A549 (cell line): ENCODE measurements around the gene PTGER2. TPM values are rescaled to one million over a fixed set of nuclear protein-coding genes. Genes with fewer than 3 reads are reported as not detected.

ENCODE experiments used
- ATAC-seq, 2 experiments: fragments of 200-7000 bp in 1 of 2; fragments of >200 bp in 1 of 2; cut with Nextera tagmentation in 1 of 2; cut with Tn5 transposase in 1 of 2; 3 replicates each; pipeline versions ENCODE4 v1.8.0 to v1.9.1; 2018 to 2020; ENCODE audit warnings: mild to moderate bottlenecking in 1 of 2, moderate library complexity in 1 of 2
- CTCF ChIA-PET: fragments of 300-600 bp; sonication (Branson Sonifier 250); formaldehyde crosslinking; extraction: SDS; loops from one replicate; lab custom pipeline; 2021; ENCODE audit warnings: antibody characterized with exemption, inconsistent platforms; lab: Yijun Ruan, JAX
- POLR2A ChIA-PET: fragments of 350-600 bp; formaldehyde crosslinking; extraction: SDS; loops from one replicate; lab custom pipeline; 2021; ENCODE audit warnings: antibody characterized with exemption, inconsistent platforms; lab: Yijun Ruan, JAX
- DNase-seq, 2 experiments: peaks; one replicate each; pipeline versions ENCODE4 v3.0.0 to v3.0.0-alpha.2; 2011 to 2016; ENCODE audit warnings: low read depth in 1 of 2, low spot score in 1 of 2
- FAIRE-seq: peaks from 2 replicates; lab custom pipeline; 2011; peaks lifted over from hg19 to GRCh38; lab: Jason Lieb, UNC
- H3K27ac ChIP-seq, 2 experiments: fragments of >200 bp; sonication (Bioruptor Twin); formaldehyde crosslinking; 3 replicates each; pipeline ENCODE4 v1.5.1; 2016 to 2017
- H3K4me1 ChIP-seq: fragments of >200 bp; sonication (Bioruptor Twin); formaldehyde crosslinking; 3 replicates; pipeline ENCODE4 v1.6.1; 2016
- H3K4me2 ChIP-seq: fragments of >200 bp; sonication (Bioruptor Twin); formaldehyde crosslinking; 3 replicates; pipeline ENCODE4 v1.6.1; 2016
- H3K4me3 ChIP-seq: fragments of >200 bp; sonication (Bioruptor Twin); formaldehyde crosslinking; 3 replicates; pipeline ENCODE4 v1.5.1; 2016
- H3K9me3 ChIP-seq: fragments of >200 bp; sonication (Bioruptor Twin); formaldehyde crosslinking; 3 replicates; pipeline ENCODE4 v1.6.1; 2016
- CBX2 ChIP-seq: fragments of 200-600 bp; sonication (generic); IDR thresholded peaks from 2 replicates; pipeline ENCODE4 v1.6.1; 2016; ENCODE audit warnings: low read depth, mild to moderate bottlenecking, borderline replicate concordance
- CBX8 ChIP-seq: fragments of 200-600 bp; sonication (generic); IDR thresholded peaks from 2 replicates; pipeline ENCODE4 v1.6.1; 2016
- CEBPB ChIP-seq, 2 experiments: fragments of >200 bp in 1 of 2; sonication (Bioruptor Twin) in 1 of 2; formaldehyde crosslinking in 1 of 2; IDR thresholded peaks; 2 replicates each; pipeline ENCODE4 v1.6.1; 2012 to 2016
- CHD4 ChIP-seq: fragments of 200-600 bp; sonication (generic); IDR thresholded peaks from 2 replicates; pipeline ENCODE4 v1.6.1; 2016; ENCODE audit warnings: antibody characterized with exemption, mild to moderate bottlenecking, borderline replicate concordance
- EHF ChIP-seq: fragments of 250-450 bp; sonication (Bioruptor Pico); IDR thresholded peaks from 2 replicates; pipeline ENCODE4 v1.5.0; 2020; ENCODE audit warnings: mild to moderate bottlenecking
- FOSB ChIP-seq: fragments of 250-450 bp; sonication (Bioruptor Pico); IDR thresholded peaks from 2 replicates; pipeline ENCODE4 v1.5.0; 2020; ENCODE audit warnings: mild to moderate bottlenecking, moderate library complexity
- FOXS1 ChIP-seq: fragments of 250-450 bp; sonication (Bioruptor Pico); IDR thresholded peaks from 2 replicates; pipeline ENCODE4 v1.5.0; 2020; ENCODE audit warnings: mild to moderate bottlenecking, moderate library complexity
- HES2 ChIP-seq: fragments of >200 bp; sonication (Bioruptor Twin); formaldehyde crosslinking; IDR thresholded peaks from 2 replicates; pipeline ENCODE4 v1.6.1; 2016
- HOXB5 ChIP-seq: fragments of 250-450 bp; sonication (Bioruptor Pico); IDR thresholded peaks from 2 replicates; pipeline ENCODE4 v1.5.0; 2020; ENCODE audit warnings: mild to moderate bottlenecking, moderate library complexity
- KDM1A ChIP-seq: fragments of 200-600 bp; sonication (generic); IDR thresholded peaks from 2 replicates; pipeline ENCODE4 v1.6.1; 2016; ENCODE audit warnings: low read depth, mild to moderate bottlenecking
- MAX ChIP-seq: IDR thresholded peaks from 2 replicates; pipeline ENCODE4 v1.6.1; 2012
- NPAS2 ChIP-seq: fragments of 250-450 bp; sonication (Bioruptor Pico); IDR thresholded peaks from 2 replicates; pipeline ENCODE4 v1.8.0; 2022; ENCODE audit warnings: mild to moderate bottlenecking, moderate library complexity, borderline replicate concordance
- PHF8 ChIP-seq: fragments of 200-600 bp; sonication (generic); IDR thresholded peaks from 2 replicates; pipeline ENCODE4 v1.6.1; 2016; ENCODE audit warnings: low read depth, mild to moderate bottlenecking, antibody characterized with exemption, moderate library complexity, borderline replicate concordance
- POLR2A ChIP-seq: IDR thresholded peaks from 2 replicates; pipeline ENCODE4 v1.6.1; 2012; ENCODE audit warnings: mild to moderate bottlenecking, low read length
- RARB ChIP-seq: fragments of 250-450 bp; sonication (Bioruptor Pico); IDR thresholded peaks from 2 replicates; pipeline ENCODE4 v1.8.0; 2021; ENCODE audit warnings: mild to moderate bottlenecking, moderate library complexity
- RNF2 ChIP-seq: fragments of 200-600 bp; sonication (generic); IDR thresholded peaks from 2 replicates; pipeline ENCODE4 v1.6.1; 2016; ENCODE audit warnings: low read depth, mild to moderate bottlenecking, antibody characterized with exemption, moderate library complexity, borderline replicate concordance
- ZFP36 ChIP-seq: fragments of 450-650 bp; IDR thresholded peaks from 2 replicates; pipeline ENCODE4 v1.6.1; 2014; ENCODE audit warnings: borderline replicate concordance; ENCODE audit not compliant: partially characterized antibody
- WGBS: methylation state at CpG from one replicate; pipeline ENCODE4 v1.1.6; 2017; ENCODE audit errors: missing lambda C conversion rate; 5-methylcytosine and 5-hydroxymethylcytosine counted together
- polyA plus RNA-seq, 4 experiments: library from polyadenylated mRNA; depleted of rRNA in 3 of 4; stranded (reverse); fragments of >200 nt; fragmentation: RNase III in 1 of 4; extraction: RNeasy Plus Mini Kit Qiagen cat#74134 plus additional on column Dnase treatment in 1 of 4; gene quantifications; 2 replicates in 3 of 4; 3 replicates in 1 of 4; pipeline ENCODE4 v1.2.3, GENCODE V29; 2011 to 2017
- TF ChIP-seq, protein P1 (sequence below): fragments of 250-450 bp; sonication (Bioruptor Pico); IDR thresholded peaks from 2 replicates; pipeline ENCODE4 v1.5.0; 2020; ENCODE audit warnings: low read depth, mild to moderate bottlenecking, moderate library complexity
- TF ChIP-seq, protein P2 (sequence below): fragments of 150-350 bp; IDR thresholded peaks from 2 replicates; pipeline ENCODE4 v1.6.1; 2014; ENCODE audit warnings: low read depth, mild to moderate bottlenecking, low read length
- TF ChIP-seq, protein P3 (sequence below): fragments of 250-450 bp; sonication (Bioruptor Pico); IDR thresholded peaks from 2 replicates; pipeline ENCODE4 v1.5.0; 2021; ENCODE audit warnings: mild to moderate bottlenecking, moderate library complexity, borderline replicate concordance
- TF ChIP-seq, protein P4 (sequence below): fragments of 200-600 bp; sonication (generic); IDR thresholded peaks from 2 replicates; pipeline ENCODE4 v1.6.1; 2016; ENCODE audit warnings: antibody characterized with exemption, mild to moderate bottlenecking, moderate library complexity

PTGER2 gene
- polyA plus RNA-seq, 2 of the 4 experiments (the other 2 are of a cell fraction): 0.74 to 1.2 TPM

GRCh38 chr14:52332269-52332668, 18.2 kb downstream of the PTGER2 start (continued):
- TF ChIP-seq HES2 (no peak), MAX (no peak), CBX8 (no peak), POLR2A (no peak), RNF2 (no peak), CEBPB (IDR thresholded peaks at IDR 0.05) (no peak), EHF (CRISPR knock-in tag) (no peak), KDM1A (no peak)
- TF ChIP-seq, protein P1, sequence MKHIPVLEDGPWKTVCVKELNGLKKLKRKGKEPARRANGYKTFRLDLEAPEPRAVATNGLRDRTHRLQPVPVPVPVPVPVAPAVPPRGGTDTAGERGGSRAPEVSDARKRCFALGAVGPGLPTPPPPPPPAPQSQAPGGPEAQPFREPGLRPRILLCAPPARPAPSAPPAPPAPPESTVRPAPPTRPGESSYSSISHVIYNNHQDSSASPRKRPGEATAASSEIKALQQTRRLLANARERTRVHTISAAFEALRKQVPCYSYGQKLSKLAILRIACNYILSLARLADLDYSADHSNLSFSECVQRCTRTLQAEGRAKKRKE (CRISPR knock-in tag): no peak
- TF ChIP-seq, protein P2, sequence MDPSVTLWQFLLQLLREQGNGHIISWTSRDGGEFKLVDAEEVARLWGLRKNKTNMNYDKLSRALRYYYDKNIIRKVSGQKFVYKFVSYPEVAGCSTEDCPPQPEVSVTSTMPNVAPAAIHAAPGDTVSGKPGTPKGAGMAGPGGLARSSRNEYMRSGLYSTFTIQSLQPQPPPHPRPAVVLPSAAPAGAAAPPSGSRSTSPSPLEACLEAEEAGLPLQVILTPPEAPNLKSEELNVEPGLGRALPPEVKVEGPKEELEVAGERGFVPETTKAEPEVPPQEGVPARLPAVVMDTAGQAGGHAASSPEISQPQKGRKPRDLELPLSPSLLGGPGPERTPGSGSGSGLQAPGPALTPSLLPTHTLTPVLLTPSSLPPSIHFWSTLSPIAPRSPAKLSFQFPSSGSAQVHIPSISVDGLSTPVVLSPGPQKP: no peak

- Histone ChIP-seq H3K4me3 (no peak overlapping the region), H3K4me2 (no peak overlapping the region)
- no peak for DNase-seq
- TF ChIP-seq NPAS2 (CRISPR knock-in tag) (no peak), CBX8 (no peak), RARB (no peak), CBX2 (no peak), FOXS1 (CRISPR knock-in tag) (no peak), KDM1A (no peak), ZFP36 (no peak), CHD4 (no peak), HOXB5 (CRISPR knock-in tag) (no peak), FOSB (CRISPR knock-in tag) (no peak), PHF8 (no peak)
- TF ChIP-seq, protein P3, sequence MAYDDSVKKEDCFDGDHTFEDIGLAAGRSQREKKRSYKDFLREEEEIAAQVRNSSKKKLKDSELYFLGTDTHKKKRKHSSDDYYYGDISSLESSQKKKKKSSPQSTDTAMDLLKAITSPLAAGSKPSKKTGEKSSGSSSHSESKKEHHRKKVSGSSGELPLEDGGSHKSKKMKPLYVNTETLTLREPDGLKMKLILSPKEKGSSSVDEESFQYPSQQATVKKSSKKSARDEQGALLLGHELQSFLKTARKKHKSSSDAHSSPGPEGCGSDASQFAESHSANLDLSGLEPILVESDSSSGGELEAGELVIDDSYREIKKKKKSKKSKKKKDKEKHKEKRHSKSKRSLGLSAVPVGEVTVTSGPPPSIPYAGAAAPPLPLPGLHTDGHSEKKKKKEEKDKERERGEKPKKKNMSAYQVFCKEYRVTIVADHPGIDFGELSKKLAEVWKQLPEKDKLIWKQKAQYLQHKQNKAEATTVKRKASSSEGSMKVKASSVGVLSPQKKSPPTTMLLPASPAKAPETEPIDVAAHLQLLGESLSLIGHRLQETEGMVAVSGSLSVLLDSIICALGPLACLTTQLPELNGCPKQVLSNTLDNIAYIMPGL (CRISPR knock-in tag): no peak
- TF ChIP-seq, protein P4, sequence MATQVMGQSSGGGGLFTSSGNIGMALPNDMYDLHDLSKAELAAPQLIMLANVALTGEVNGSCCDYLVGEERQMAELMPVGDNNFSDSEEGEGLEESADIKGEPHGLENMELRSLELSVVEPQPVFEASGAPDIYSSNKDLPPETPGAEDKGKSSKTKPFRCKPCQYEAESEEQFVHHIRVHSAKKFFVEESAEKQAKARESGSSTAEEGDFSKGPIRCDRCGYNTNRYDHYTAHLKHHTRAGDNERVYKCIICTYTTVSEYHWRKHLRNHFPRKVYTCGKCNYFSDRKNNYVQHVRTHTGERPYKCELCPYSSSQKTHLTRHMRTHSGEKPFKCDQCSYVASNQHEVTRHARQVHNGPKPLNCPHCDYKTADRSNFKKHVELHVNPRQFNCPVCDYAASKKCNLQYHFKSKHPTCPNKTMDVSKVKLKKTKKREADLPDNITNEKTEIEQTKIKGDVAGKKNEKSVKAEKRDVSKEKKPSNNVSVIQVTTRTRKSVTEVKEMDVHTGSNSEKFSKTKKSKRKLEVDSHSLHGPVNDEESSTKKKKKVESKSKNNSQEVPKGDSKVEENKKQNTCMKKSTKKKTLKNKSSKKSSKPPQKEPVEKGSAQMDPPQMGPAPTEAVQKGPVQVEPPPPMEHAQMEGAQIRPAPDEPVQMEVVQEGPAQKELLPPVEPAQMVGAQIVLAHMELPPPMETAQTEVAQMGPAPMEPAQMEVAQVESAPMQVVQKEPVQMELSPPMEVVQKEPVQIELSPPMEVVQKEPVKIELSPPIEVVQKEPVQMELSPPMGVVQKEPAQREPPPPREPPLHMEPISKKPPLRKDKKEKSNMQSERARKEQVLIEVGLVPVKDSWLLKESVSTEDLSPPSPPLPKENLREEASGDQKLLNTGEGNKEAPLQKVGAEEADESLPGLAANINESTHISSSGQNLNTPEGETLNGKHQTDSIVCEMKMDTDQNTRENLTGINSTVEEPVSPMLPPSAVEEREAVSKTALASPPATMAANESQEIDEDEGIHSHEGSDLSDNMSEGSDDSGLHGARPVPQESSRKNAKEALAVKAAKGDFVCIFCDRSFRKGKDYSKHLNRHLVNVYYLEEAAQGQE: no peak
- TF ChIP-seq, all 56 proteins: peak for 0
- FAIRE-seq: no peak
- peaks cover 17% of the 10 kb centered on the region for H3K4me1 ChIP-seq
- POLR2A ChIA-PET: no interaction called here
- WGBS: 86% methylated on average over 5 of the region's 5 CpGs
- CTCF ChIA-PET: no interaction called here
- H3K27ac ChIP-seq: no peak overlapping the region
- no peaks in the 10 kb centered on the region for H3K9me3 ChIP-seq
- ATAC-seq: no peak
Observed at GRCh38 chr14:52333108-52333507, 19.0 kb downstream of the PTGER2 start.
